ENCODE results near the gene LHX4.

LHX4 gene

DNA sequence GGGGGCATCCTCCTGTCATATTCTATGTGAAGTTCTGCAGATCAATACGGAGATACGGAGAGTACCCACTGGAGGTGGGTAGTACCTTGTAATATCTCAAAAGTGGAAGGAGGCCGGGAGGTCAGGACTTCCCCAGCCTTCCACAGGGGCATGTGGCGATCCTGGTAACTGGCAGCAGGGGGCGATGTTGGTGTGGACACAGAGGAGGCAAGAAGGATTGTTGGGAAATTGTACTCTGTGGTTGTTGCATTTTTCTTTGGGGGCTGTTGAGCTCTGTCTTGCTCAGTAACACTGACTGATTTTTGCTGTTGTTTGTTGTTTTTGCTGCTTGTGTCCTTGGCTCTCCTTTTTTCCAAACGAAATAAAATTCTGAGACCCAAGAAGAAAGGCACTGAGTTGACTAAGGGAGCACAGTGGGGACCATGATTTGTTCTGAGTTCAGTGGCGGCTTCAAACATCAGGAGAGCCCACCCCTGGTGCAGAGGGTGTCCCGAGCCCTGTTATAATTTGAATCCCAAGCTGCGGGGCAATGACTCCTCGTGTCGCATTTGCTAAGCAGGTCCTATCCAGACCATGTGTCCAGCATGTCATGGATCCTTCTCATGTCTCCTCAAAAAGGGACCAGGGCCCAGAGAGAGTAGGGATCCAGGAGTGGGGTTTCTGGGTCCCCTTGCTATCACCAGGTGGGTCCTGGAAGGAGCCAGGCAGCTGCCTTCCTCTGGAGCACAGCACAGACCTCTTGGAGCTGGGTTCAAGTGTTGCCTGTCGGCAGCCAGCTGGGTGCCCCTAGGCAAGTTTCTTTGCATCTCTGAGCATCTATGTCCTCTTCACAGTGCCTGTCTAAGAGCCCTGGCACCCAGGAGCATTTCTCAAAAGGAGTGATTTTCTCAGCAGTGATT, 22.8 kb downstream of the LHX4 start:
- TF ChIP-seq, protein P1, sequence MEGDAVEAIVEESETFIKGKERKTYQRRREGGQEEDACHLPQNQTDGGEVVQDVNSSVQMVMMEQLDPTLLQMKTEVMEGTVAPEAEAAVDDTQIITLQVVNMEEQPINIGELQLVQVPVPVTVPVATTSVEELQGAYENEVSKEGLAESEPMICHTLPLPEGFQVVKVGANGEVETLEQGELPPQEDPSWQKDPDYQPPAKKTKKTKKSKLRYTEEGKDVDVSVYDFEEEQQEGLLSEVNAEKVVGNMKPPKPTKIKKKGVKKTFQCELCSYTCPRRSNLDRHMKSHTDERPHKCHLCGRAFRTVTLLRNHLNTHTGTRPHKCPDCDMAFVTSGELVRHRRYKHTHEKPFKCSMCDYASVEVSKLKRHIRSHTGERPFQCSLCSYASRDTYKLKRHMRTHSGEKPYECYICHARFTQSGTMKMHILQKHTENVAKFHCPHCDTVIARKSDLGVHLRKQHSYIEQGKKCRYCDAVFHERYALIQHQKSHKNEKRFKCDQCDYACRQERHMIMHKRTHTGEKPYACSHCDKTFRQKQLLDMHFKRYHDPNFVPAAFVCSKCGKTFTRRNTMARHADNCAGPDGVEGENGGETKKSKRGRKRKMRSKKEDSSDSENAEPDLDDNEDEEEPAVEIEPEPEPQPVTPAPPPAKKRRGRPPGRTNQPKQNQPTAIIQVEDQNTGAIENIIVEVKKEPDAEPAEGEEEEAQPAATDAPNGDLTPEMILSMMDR (IDR thresholded peaks at IDR 0.05; ENCODE audit: control insufficient read depth, extremely low read depth, insufficient read depth) = peak; percentile 95
- no peak overlapping the region for H3K4me3 ChIP-seq (ENCODE audit: low read depth, low read length)
- DNase-seq (ENCODE audit: low read depth) = no peak

DNA sequence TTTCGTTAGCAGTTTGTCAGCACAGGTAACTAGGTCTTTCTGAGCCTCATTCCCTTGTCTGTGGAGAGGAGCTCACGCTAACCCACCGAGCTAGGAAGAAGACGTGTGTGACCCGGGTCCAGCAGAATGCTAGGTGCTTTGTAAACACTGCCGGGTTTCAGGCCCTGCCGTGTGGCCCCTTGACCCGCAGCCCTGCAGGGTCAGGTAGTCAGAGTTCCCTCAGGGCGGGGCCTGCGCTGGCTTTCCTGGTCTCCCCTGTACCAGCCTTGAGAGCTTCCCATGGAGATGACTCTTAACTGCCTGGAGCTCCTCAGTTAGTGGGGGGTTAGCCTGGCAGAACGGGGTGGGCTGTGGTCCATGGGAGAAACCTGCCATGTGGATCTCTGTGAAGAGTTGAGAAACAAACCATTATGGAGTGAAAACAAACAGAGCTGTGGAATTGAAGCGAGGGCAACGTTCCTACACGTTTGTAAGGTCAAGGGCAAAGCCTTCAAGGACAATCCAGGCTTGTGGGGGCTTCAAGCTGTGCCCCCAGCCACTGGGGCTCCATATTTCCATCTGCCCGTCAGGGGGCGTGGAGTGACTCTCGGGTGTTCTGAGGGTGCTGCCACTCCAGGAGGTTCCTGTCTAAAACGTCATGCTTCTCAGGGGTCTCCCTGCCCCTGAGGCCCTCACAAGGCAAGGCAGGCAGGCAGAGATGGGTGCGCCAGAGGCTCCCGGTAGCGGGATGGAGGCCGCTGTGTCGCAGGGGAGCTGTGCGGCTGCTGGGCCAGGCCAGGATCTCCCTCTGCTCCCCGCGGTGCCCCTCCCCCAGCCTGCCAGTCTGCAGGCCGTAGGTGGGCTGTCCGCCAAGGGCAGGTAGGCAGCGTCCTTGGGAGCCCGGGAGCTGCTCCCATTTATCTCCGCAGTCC, 23.8 kb downstream of the LHX4 start:
- H3K4me3 ChIP-seq (ENCODE audit: low read depth, low read length) = no peak overlapping the region
- TF ChIP-seq, protein P1 (IDR thresholded peaks at IDR 0.05; ENCODE audit: control insufficient read depth, extremely low read depth, insufficient read depth) = no peak
- DNase-seq (ENCODE audit: low read depth) = no peak

DNA sequence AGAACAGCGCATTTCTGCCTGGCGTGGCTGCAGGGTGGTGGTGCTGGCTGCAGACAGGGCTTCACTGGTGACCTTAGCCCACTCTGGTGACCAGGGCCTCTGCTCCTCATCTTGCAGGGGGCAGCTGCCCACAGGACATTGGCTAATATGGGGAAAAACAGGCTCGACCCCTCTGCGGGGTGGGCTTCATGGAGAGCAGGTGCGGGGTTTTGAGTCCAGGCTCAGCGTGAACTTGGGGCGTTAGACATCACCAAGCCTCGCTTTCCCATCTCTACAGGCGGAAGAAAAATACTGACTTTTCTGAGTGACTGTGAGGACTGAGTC, 24.4 kb downstream of the LHX4 start:
- DNase-seq (ENCODE audit: low read depth) = no peak
- H3K4me3 ChIP-seq (ENCODE audit: low read depth, low read length) = no peak overlapping the region
- TF ChIP-seq, protein P1 (IDR thresholded peaks at IDR 0.05; ENCODE audit: control insufficient read depth, extremely low read depth, insufficient read depth) = no peak

GRCh38 chr1:180254854-180255253, 24.8 kb downstream of the LHX4 start:
- DNase-seq (ENCODE audit: low read depth) = no peak
- TF ChIP-seq, protein P1 (IDR thresholded peaks at IDR 0.05; ENCODE audit: control insufficient read depth, extremely low read depth, insufficient read depth) = no peak
- no peak overlapping the region for H3K4me3 ChIP-seq (ENCODE audit: low read depth, low read length)

- no peak overlapping the region for H3K4me3 ChIP-seq (ENCODE audit: low read depth, low read length)
- TF ChIP-seq, protein P1 (IDR thresholded peaks at IDR 0.05; ENCODE audit: control insufficient read depth, extremely low read depth, insufficient read depth) = no peak
- DNase-seq (ENCODE audit: low read depth) = no peak
These were observed 25.7 kb downstream of the LHX4 start for GRCh38 chr1:180255536-180256340.

DNA sequence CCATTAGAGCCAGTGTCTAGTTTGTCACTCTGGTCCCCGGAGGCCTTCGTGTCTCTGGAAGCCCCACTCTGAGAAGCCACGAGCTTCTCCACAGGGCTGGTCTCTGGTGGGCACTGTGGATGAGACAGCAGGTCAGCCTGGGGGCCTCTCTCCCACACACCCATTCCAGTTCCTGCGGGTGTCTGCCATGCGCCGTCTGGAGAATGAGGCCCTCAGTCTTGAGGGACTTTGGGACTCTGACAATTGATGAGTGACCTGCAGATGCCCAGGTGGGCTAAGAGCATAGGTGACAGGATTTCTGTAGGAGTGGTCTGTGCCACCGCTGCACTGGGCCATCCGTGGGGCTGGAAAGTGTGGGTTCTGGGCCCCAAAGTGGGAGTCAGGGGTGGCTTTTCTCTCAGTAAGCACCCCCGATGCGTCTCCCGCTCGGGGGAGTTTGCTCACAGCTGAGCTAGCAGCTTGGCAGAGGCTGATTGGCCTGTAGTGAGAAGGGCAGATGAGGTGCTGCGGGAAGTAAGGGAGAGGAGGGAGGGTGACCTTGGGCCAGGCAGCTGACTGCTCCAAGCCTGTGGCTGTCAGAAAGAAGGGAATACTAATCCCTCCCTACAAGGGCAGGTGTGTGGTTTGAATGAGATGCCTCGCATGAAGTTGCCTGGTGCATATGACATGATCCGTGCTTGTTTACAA, 26.4 kb downstream of the LHX4 start:
- TF ChIP-seq, protein P1 (IDR thresholded peaks at IDR 0.05; ENCODE audit: control insufficient read depth, extremely low read depth, insufficient read depth) = no peak
- no peak overlapping the region for H3K4me3 ChIP-seq (ENCODE audit: low read depth, low read length)

More for the DNA sequence above, 26.4 kb downstream of the LHX4 start:
- no peak for DNase-seq (ENCODE audit: low read depth)

All from LNCaP clone FGC (cell line).